MCF 10A (cell line): ENCODE data around the gene GBGT1. TPM values are rescaled to one million over a fixed set of nuclear protein-coding genes. Genes with fewer than 3 reads are reported as not detected.

Source experiments
- BruUV-seq: library from RNA; stranded (reverse); fragments of 400-500 nt; replicated peaks from 2 replicates; lab custom pipeline; 2021; lab: Mats Ljungman, UMichigan
- CTCF ChIA-PET: fragments of 300-600 bp; sonication (Branson Sonifier 250); formaldehyde crosslinking; extraction: SDS; loops from one replicate; lab custom pipeline; 2021; ENCODE audit warnings: antibody characterized with exemption, inconsistent platforms; lab: Yijun Ruan, JAX
- POLR2A ChIA-PET: fragments of 300-600, 350-650 bp; sonication (Branson Sonifier 250); formaldehyde crosslinking; extraction: SDS; loops from one replicate; lab custom pipeline; 2020; ENCODE audit warnings: antibody characterized with exemption, inconsistent platforms; lab: Yijun Ruan, JAX
- DNase-seq: peaks from one replicate; pipeline ENCODE4 v3.0.0-alpha.2; 2018; ENCODE audit not compliant: unreplicated experiment
- H3K27ac Mint-ChIP-seq: one replicate; pipeline ENCODE4 v1.8.0; 2022; ENCODE audit warnings: mild to moderate bottlenecking, low read depth, mixed read lengths; ENCODE audit not compliant: unreplicated experiment
- H3K27me3 Mint-ChIP-seq: one replicate; pipeline ENCODE4 v1.8.0; 2022; ENCODE audit warnings: mixed read lengths; ENCODE audit not compliant: insufficient read depth, unreplicated experiment
- H3K36me3 Mint-ChIP-seq: one replicate; pipeline ENCODE4 v1.8.0; 2022; ENCODE audit warnings: mild to moderate bottlenecking, moderate library complexity, mixed read lengths; ENCODE audit not compliant: insufficient read depth, unreplicated experiment
- H3K4me1 Mint-ChIP-seq: one replicate; pipeline ENCODE4 v1.8.0; 2022; ENCODE audit warnings: mixed read lengths; ENCODE audit not compliant: insufficient read depth, unreplicated experiment
- H3K4me3 Mint-ChIP-seq: one replicate; pipeline ENCODE4 v1.8.0; 2022; ENCODE audit warnings: mild to moderate bottlenecking, moderate library complexity, mixed read lengths; ENCODE audit not compliant: unreplicated experiment
- H3K9me3 Mint-ChIP-seq: one replicate; pipeline ENCODE4 v1.8.0; 2022; ENCODE audit warnings: mixed read lengths; ENCODE audit not compliant: unreplicated experiment
- intact Hi-C: fragments of 100-400 bp; cut with micrococcal nuclease; formaldehyde crosslinking; loops from 2 replicates; pipeline ENCODE4 v1.14.1; 2022
- total RNA-seq: library from RNA; stranded (reverse); gene quantifications from 2 replicates; pipeline ENCODE4 v1.2.3, GENCODE V29; 2022
- TF ChIP-seq, protein P1 (sequence below): fragments of 200-600 bp; IDR thresholded peaks from one replicate; pipeline ENCODE4 v1.8.0; 2022; ENCODE audit warnings: antibody characterized with exemption, mild to moderate bottlenecking; ENCODE audit not compliant: unreplicated experiment

GBGT1 gene
- total RNA-seq, 1 experiment from 2014 or later, result not detected

DNA sequence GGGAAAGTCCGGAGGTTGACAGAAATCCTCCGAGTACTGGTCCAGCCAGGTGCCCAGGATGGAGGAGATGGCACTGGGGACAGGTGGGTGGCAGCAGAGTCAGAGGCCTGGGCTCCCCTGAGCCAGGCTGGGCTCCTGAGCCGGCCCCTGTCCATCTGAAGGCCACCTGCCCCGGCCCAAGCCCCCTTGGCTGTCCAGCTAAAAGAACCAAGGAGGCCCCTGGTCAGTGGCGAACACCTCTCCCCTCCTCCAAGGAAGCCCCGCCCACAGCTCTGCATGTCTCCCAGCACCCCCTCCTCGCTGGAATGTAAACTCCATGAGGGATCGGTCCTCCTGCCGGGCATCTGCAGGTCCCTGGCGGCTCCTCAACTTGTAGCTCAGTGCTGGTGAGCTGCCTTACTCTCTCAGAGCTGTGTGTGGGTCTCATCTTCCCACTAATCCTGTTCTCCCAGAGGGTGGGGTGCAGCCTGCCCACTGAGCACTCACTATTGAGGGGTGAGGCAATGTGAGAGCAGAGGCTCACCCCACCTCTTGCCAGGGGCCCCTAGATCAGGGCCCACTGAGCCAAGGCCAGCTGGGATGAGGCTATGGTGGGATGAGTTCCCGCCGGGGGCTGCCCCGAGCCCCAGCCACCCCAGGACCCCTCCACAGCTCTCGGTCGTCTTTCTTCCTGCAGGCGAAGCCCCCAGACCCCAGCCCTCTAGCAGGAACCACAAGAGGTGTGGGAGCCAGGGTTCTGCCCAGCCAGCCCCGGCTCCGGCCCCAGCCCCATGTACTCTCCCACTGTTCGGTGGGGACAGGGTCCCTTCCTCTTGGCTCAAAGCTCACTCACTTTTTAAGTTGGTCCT lies 54.7 kb downstream of the GBGT1 start:
- no peak for DNase-seq
- BruUV-seq, result no TSS peak
- H3K27me3 Mint-ChIP-seq, result no peaks in the 10 kb centered on the region
- no peaks in the 10 kb centered on the region for H3K9me3 Mint-ChIP-seq
- CTCF ChIA-PET, result interaction anchor here (0.6 to 10.7 kb wide), 4 partner anchors 9 to 87 kb away, joined by 4 to 183 read pairs (median 6); no protein-coding TSS in a partner anchor
- TF ChIP-seq, protein P1, sequence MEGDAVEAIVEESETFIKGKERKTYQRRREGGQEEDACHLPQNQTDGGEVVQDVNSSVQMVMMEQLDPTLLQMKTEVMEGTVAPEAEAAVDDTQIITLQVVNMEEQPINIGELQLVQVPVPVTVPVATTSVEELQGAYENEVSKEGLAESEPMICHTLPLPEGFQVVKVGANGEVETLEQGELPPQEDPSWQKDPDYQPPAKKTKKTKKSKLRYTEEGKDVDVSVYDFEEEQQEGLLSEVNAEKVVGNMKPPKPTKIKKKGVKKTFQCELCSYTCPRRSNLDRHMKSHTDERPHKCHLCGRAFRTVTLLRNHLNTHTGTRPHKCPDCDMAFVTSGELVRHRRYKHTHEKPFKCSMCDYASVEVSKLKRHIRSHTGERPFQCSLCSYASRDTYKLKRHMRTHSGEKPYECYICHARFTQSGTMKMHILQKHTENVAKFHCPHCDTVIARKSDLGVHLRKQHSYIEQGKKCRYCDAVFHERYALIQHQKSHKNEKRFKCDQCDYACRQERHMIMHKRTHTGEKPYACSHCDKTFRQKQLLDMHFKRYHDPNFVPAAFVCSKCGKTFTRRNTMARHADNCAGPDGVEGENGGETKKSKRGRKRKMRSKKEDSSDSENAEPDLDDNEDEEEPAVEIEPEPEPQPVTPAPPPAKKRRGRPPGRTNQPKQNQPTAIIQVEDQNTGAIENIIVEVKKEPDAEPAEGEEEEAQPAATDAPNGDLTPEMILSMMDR, result no peak
- H3K4me3 Mint-ChIP-seq, result no peak overlapping the region
- intact Hi-C loops, result no loop called here
- peaks cover 37% of the 10 kb centered on the region for H3K36me3 Mint-ChIP-seq
- no peaks in the 10 kb centered on the region for H3K4me1 Mint-ChIP-seq
- POLR2A ChIA-PET, result interaction anchor here (0.7 to 1.9 kb wide), 2 partner anchors 26 to 82 kb away, joined by 3 to 5 read pairs; no protein-coding TSS in a partner anchor
- H3K27ac Mint-ChIP-seq, result no peak overlapping the region

DNA sequence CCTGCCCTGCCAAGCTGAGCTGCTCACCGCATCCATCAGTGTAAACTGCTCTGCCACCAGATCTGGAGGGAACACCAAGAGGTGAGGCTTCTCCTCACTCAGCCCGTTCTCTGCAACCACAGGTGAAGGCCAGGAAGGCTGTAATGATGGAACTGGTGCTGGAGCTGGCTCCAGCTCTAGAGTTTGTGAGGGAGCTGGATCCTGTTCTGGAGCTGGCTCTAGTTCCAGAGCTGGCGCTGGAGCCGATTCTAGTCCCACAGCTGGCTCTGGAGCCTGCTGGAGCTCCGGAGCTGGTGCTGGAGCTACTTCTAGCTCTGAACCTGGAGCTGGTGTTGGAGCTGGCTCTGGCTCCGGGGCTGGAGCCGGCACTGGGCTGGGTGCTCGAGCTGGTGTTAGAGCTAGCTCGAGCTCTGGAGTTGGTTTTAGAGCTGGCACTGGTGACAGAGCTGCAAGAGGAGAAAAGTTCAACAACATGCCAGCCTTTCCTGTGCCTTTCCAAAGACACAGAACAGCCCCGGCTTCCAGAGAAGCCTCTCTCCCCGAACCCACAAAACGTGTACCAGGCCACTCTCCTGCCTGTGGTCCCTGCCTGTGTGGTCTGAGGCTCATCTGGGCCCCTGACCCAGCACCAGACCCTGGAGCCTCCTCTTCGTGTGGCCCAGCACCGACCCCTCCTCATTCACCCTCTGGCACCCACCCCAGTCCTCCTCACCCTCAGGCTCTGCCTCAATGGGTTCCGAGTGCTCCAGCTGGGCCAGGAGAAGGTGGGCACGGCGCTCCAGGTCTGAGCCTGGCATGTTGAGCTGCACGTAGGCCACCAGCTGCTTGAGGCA lies 55.5 kb downstream of the GBGT1 start:
- no peaks in the 10 kb centered on the region for H3K27me3 Mint-ChIP-seq
- DNase-seq, result no peak
- peaks cover 39% of the 10 kb centered on the region for H3K36me3 Mint-ChIP-seq
- no peaks in the 10 kb centered on the region for H3K4me1 Mint-ChIP-seq
- no TSS peak for BruUV-seq
- intact Hi-C loops, result no loop called here
- TF ChIP-seq, protein P1, result no peak
- POLR2A ChIA-PET, result interaction anchor here (0.7 to 1.9 kb wide), 2 partner anchors 9 to 27 kb away, joined by 3 to 5 read pairs; no protein-coding TSS in a partner anchor
- CTCF ChIA-PET, result interaction anchor here (0.6 to 10.7 kb wide), 4 partner anchors 10 to 86 kb away, joined by 4 to 183 read pairs (median 5); no protein-coding TSS in a partner anchor
- H3K4me3 Mint-ChIP-seq, result no peak overlapping the region
- peak overlapping the region; percentile 16 for H3K27ac Mint-ChIP-seq
- H3K9me3 Mint-ChIP-seq, result no peaks in the 10 kb centered on the region

DNA sequence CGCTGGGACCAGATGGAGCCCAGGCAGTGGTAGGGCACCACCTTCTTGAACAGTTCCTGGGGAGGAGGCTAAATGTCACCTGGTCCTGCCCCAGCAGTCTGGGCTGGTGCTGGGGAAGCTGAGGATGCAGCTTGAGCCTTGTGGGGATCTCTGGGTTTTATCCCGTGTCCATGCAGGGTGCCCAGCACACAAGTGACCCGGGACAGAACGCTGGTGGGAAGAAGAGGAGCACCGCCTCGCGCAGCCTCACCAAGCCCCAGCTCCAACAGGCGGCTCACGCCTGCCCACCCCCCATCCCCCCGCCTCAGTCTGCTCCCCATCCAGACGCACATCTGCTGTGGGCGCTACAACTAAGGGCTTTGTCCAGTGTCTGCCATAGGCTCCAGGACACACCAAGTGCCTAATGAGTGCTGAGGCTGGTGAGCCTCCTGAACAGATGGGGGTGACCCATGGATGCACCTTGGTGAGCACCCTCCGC lies 56.4 kb downstream of the GBGT1 start:
- Mint-ChIP-seq H3K4me3 (no peak overlapping the region), H3K9me3 (no peaks in the 10 kb centered on the region), H3K27ac (no peak overlapping the region), H3K4me1 (no peaks in the 10 kb centered on the region), H3K36me3 (peaks cover 47% of the 10 kb centered on the region), H3K27me3 (no peaks in the 10 kb centered on the region)
- TF ChIP-seq, protein P1, result no peak
- BruUV-seq, result no TSS peak
- no peak for DNase-seq
- ChIA-PET CTCF (interaction anchor here (0.6 to 10.7 kb wide), 4 partner anchors 9 to 1696 kb away, joined by 3 to 183 read pairs (median 4); no protein-coding TSS in a partner anchor), POLR2A (interaction anchor here (0.7 kb wide), 1 partner anchor 41 kb away, joined by 3 read pairs; no protein-coding TSS in a partner anchor)
- intact Hi-C loops, result no loop called here
